PC-9 (cell line): ENCODE measurements around the gene ZNF474.

ENCODE experiments used
- CTCF ChIP-seq: fragments of 200-600 bp; sonication (generic); conservative IDR thresholded peaks from 2 replicates; pipeline ENCODE4 v1.6.1; 2017; ENCODE audit warnings: mixed run types, antibody characterized with exemption, mild to moderate bottlenecking, moderate library complexity
- EZH2 ChIP-seq: fragments of 200-600 bp; sonication (generic); IDR thresholded peaks from 2 replicates; pipeline ENCODE4 v1.8.0; 2017; ENCODE audit warnings: antibody characterized with exemption, low read depth

GRCh38 chr5:122112733-122113558 lies 16.4 kb upstream of the ZNF474 start:
- TF ChIP-seq CTCF (no peak), EZH2 (no peak)
